Endodermal cell (in vitro differentiated cells): ENCODE measurements around the gene SLC7A8. TPM values are rescaled to one million over a fixed set of nuclear protein-coding genes. Genes with fewer than 3 reads are reported as not detected.

Experiments used
- DNase-seq: peaks from one replicate; pipeline ENCODE4 v3.0.0-alpha.2; 2017
- H3K27ac ChIP-seq: 2 replicates; pipeline ENCODE4 v1.5.1; 2013; ENCODE audit warnings: mild to moderate bottlenecking, low read depth, low read length, moderate library complexity
- H3K27me3 ChIP-seq: 2 replicates; pipeline ENCODE4 v1.6.1; 2013; ENCODE audit warnings: mild to moderate bottlenecking, low read length, moderate library complexity; ENCODE audit not compliant: insufficient read depth, control insufficient read depth, poor library complexity, severe bottlenecking
- H3K36me3 ChIP-seq: 2 replicates; pipeline ENCODE4 v1.7.0; 2013; ENCODE audit warnings: mild to moderate bottlenecking, low read length, moderate library complexity; ENCODE audit not compliant: control insufficient read depth, insufficient read depth
- H3K4me1 ChIP-seq: one replicate; pipeline ENCODE4 v1.7.0; 2013; ENCODE audit warnings: low read length; ENCODE audit not compliant: control insufficient read depth, insufficient read depth
- H3K4me3 ChIP-seq: 2 replicates; pipeline ENCODE4 v1.5.1; 2013; ENCODE audit warnings: mild to moderate bottlenecking, low read length, moderate library complexity
- H3K9ac ChIP-seq: 2 replicates; pipeline ENCODE4 v1.6.1; 2013; ENCODE audit warnings: mild to moderate bottlenecking, low read length, moderate library complexity; ENCODE audit not compliant: poor library complexity, severe bottlenecking; ENCODE audit errors: extremely low read depth
- H3K9me3 ChIP-seq: 2 replicates; pipeline ENCODE4 v1.6.1; 2013; ENCODE audit warnings: mild to moderate bottlenecking, low read length, moderate library complexity; ENCODE audit not compliant: control insufficient read depth
- H3K27ac Mint-ChIP-seq: 2 replicates; pipeline ENCODE4 v1.8.0; 2020; ENCODE audit warnings: mixed read lengths
- H3K27me3 Mint-ChIP-seq: 2 replicates; pipeline ENCODE4 v1.8.0; 2021; ENCODE audit warnings: mild to moderate bottlenecking, mixed read lengths; ENCODE audit not compliant: insufficient read depth
- H3K36me3 Mint-ChIP-seq: 2 replicates; pipeline ENCODE4 v1.8.0; 2020; ENCODE audit warnings: low read depth, mixed read lengths
- H3K4me1 Mint-ChIP-seq: 2 replicates; pipeline ENCODE4 v1.8.0; 2020; ENCODE audit warnings: mixed read lengths
- H3K4me3 Mint-ChIP-seq: 2 replicates; pipeline ENCODE4 v1.8.0; 2020; ENCODE audit warnings: mild to moderate bottlenecking, moderate library complexity, mixed read lengths
- H3K9me3 Mint-ChIP-seq: 2 replicates; pipeline ENCODE4 v1.8.0; 2020; ENCODE audit warnings: mild to moderate bottlenecking, mixed read lengths
- CTCF ChIP-seq: fragments of 200-600 bp; sonication (generic); conservative IDR thresholded peaks from 2 replicates; pipeline ENCODE4 v1.5.0; 2021; ENCODE audit warnings: antibody characterized with exemption, mild to moderate bottlenecking
- WGBS, 2 experiments: methylation state at CpG; one replicate each; pipeline versions ENCODE4 v1.1.5 to v1.1.7; 2013; ENCODE audit warnings: missing lambda C conversion rate in 2 of 2, mixed read lengths in 1 of 2; ENCODE audit not compliant: insufficient coverage in 1 of 2, insufficient read length in 1 of 2; 5-methylcytosine and 5-hydroxymethylcytosine counted together
- total RNA-seq, 2 donors: library from RNA; stranded (reverse); fragmentation: NEBNext Ultra II Directional in 1 of 2; extraction: Animal tissue kit (Norgen Biotek cat#: 25700) in 1 of 2; gene quantifications; 2 replicates in 1 of 2; 3 replicates in 1 of 2; pipeline ENCODE4 v1.2.1, GENCODE V29; 2021

The SLC7A8 gene
- total RNA-seq, 2 donors from 2014 or later, result 47.6 to 48.9 TPM

- Histone ChIP-seq H3K27ac (no peak overlapping the region), H3K4me3 (no peak overlapping the region), H3K9ac (no peak overlapping the region), H3K27me3 (no peaks in the 10 kb centered on the region), H3K4me1 (no peaks in the 10 kb centered on the region), H3K36me3 (no peaks in the 10 kb centered on the region), H3K9me3 (no peaks in the 10 kb centered on the region)
- H3K27me3 Mint-ChIP-seq, result no peaks in the 10 kb centered on the region
- H3K36me3 Mint-ChIP-seq, result peaks cover 9% of the 10 kb centered on the region
- H3K4me3 Mint-ChIP-seq, result no peak overlapping the region
- TF ChIP-seq CTCF, result no peak
- H3K27ac Mint-ChIP-seq, result no peak overlapping the region
- DNase-seq, result no peak
- 88 to 96% methylated on average over 4 to 5 of the region's 5 CpGs for WGBS, 2 experiments
- H3K9me3 Mint-ChIP-seq, result no peaks in the 10 kb centered on the region
- H3K4me1 Mint-ChIP-seq, result no peaks in the 10 kb centered on the region
Observed at GRCh38 chr14:23131482-23131881, 52.0 kb downstream of the SLC7A8 start.

DNA sequence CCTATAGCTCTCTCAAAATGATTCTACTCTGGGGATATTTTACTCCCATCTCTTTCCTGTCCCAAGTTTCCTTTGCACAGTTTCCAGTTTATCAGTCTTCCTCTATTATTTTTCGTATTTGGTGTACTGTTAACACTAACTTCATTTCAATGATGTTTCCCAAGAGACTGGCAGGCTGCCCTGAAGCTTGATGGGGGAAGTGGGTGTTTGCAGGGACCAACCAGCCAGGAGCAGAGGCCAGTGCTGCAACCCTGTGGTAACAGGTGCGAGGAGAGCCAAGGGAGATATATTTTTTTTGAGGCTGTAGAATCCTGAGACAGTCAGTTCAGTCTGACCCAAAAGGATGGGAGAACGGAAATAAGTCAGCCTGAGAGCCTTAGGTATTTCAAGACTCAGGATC lies 52.6 kb downstream of the SLC7A8 start:
- Histone ChIP-seq H3K9ac (no peak overlapping the region), H3K9me3 (no peaks in the 10 kb centered on the region), H3K27ac (no peak overlapping the region), H3K36me3 (no peaks in the 10 kb centered on the region), H3K4me1 (no peaks in the 10 kb centered on the region), H3K27me3 (no peaks in the 10 kb centered on the region), H3K4me3 (no peak overlapping the region)
- Mint-ChIP-seq H3K27ac (no peak overlapping the region), H3K4me1 (peaks cover 3% of the 10 kb centered on the region), H3K9me3 (no peaks in the 10 kb centered on the region), H3K27me3 (no peaks in the 10 kb centered on the region), H3K4me3 (no peak overlapping the region), H3K36me3 (peaks cover 7% of the 10 kb centered on the region)
- no peak for TF ChIP-seq CTCF
- no peak for DNase-seq
- WGBS, 2 experiments, result 84 to 92% methylated on average over 2 to 3 of the region's 3 CpGs

DNA sequence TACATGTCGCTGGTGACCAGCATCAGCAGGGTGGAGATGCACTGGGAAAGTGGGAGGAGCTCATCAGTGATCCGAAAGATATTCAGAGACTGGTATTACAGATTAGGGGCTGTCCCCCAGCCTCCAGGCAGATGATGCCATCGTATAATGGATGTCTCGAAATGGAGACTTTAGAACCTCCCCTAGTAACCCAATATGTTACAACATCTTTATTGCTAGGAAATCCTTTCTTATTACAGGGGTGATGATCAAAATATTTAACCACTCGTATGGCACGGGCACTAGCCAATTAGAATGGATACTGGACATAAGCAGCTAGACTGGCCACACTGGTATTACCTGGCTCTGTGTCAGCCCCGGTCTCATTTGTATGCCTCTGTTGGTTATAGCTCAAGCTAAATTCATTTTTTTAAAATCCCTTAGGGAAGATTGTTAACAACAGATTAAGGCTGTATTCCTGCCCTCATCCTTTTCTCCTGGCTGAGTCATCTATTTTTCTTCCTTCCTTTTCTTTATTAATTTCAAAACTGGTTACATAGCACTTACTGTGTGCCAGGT lies 53.6 kb downstream of the SLC7A8 start:
- H3K4me1 ChIP-seq, result no peaks in the 10 kb centered on the region
- 93 to 97% methylated on average over 6 to 7 of the region's 7 CpGs for WGBS, 2 experiments
- no peaks in the 10 kb centered on the region for H3K36me3 ChIP-seq
- no peak overlapping the region for H3K27ac ChIP-seq
- H3K27me3 ChIP-seq, result no peaks in the 10 kb centered on the region
- no peaks in the 10 kb centered on the region for H3K27me3 Mint-ChIP-seq
- peaks cover 6% of the 10 kb centered on the region for H3K4me1 Mint-ChIP-seq
- no peak for TF ChIP-seq CTCF
- no peaks in the 10 kb centered on the region for H3K9me3 ChIP-seq
- no peak overlapping the region for H3K9ac ChIP-seq
- H3K4me3 Mint-ChIP-seq, result no peak overlapping the region
- H3K9me3 Mint-ChIP-seq, result no peaks in the 10 kb centered on the region
- no peak for DNase-seq
- no peak overlapping the region for H3K27ac Mint-ChIP-seq
- no peak overlapping the region for H3K4me3 ChIP-seq
- H3K36me3 Mint-ChIP-seq, result peaks cover 7% of the 10 kb centered on the region
